Panc1 (cell line): Measurements from ENCODE around the gene PIK3R6. TPM values are rescaled to one million over a fixed set of nuclear protein-coding genes. Genes with fewer than 3 reads are reported as not detected.

ENCODE experiments used
- ATAC-seq: fragments of 200-7000 bp; cut with Tn5 transposase; 2 replicates; pipeline ENCODE4 v1.9.1; 2020; ENCODE audit warnings: mild to moderate bottlenecking, moderate library complexity
- BruUV-seq: library from RNA; stranded (reverse); fragments of 400-500 nt; replicated peaks from 2 replicates; lab custom pipeline; 2021; lab: Mats Ljungman, UMichigan
- CTCF ChIA-PET: fragments of 300-600 bp; sonication (Branson Sonifier 250); formaldehyde crosslinking; loops from one replicate; lab custom pipeline; 2022; ENCODE audit warnings: antibody characterized with exemption; lab: Charles Lee
- POLR2A ChIA-PET: fragments of 300-600 bp; sonication (Branson Sonifier 250); formaldehyde crosslinking; loops from one replicate; lab custom pipeline; 2022; ENCODE audit warnings: antibody characterized with exemption; lab: Charles Lee
- DNase-seq: peaks from one replicate; pipeline ENCODE4 v3.0.0-alpha.2; 2010; ENCODE audit warnings: low read depth, low spot score
- H3K27ac ChIP-seq: 2 replicates; pipeline ENCODE4 v1.5.1; 2011; ENCODE audit warnings: mild to moderate bottlenecking, low read length, inconsistent platforms
- H3K27me3 ChIP-seq: fragments of 200-500 bp; sonication (Bioruptor generic); 2 replicates; pipeline ENCODE4 v1.6.0; 2014; ENCODE audit warnings: low read length, inconsistent platforms; ENCODE audit not compliant: control insufficient read depth, insufficient read depth
- H3K36me3 ChIP-seq: fragments of 200-500 bp; sonication (Bioruptor generic); 2 replicates; pipeline ENCODE4 v1.5.1; 2014; ENCODE audit warnings: inconsistent platforms, mild to moderate bottlenecking, low read length, moderate library complexity; ENCODE audit not compliant: control insufficient read depth, insufficient read depth
- H3K4me1 ChIP-seq: 2 replicates; pipeline ENCODE4 v1.5.1; 2011; ENCODE audit warnings: inconsistent platforms, mild to moderate bottlenecking, low read length, moderate library complexity; ENCODE audit not compliant: control insufficient read depth, insufficient read depth
- H3K4me3 ChIP-seq, 2 experiments: 2 replicates each; pipeline ENCODE4 v1.5.1; 2011 to 2012; ENCODE audit warnings: low read depth in 2 of 2, low read length in 2 of 2, mild to moderate bottlenecking in 2 of 2, inconsistent platforms in 1 of 2, moderate library complexity in 1 of 2
- H3K9me3 ChIP-seq: fragments of 200-500 bp; sonication (Bioruptor generic); 2 replicates; pipeline ENCODE4 v1.5.1; 2014; ENCODE audit warnings: low read depth, mild to moderate bottlenecking, inconsistent platforms, low read length, moderate library complexity; ENCODE audit not compliant: control insufficient read depth, insufficient read depth
- POLR2AphosphoS5 ChIP-seq: IDR thresholded peaks from 2 replicates; pipeline ENCODE4 v1.6.1; 2012; ENCODE audit warnings: mild to moderate bottlenecking, low read depth, low read length, moderate library complexity
- SIN3A ChIP-seq: IDR thresholded peaks from 2 replicates; pipeline ENCODE4 v1.6.1; 2012; ENCODE audit warnings: low read depth, mild to moderate bottlenecking, low read length, moderate library complexity, borderline replicate concordance; ENCODE audit not compliant: insufficient read depth
- TCF7L2 ChIP-seq: IDR thresholded peaks from 2 replicates; pipeline ENCODE4 v1.6.1; 2011; ENCODE audit warnings: mild to moderate bottlenecking, low read depth, low read length, inconsistent platforms
- in situ Hi-C: cut with HindIII; loops from 2 replicates; pipeline ENCODE4 v1.10.0; 2016; ENCODE audit warnings: low sequenced_read_pairs, low pct_unique_long_range_greater_than_20kb
- intact Hi-C: fragments of 100-400 bp; cut with micrococcal nuclease; formaldehyde crosslinking; loops from one replicate; pipeline ENCODE4 v1.10.0; 2022; ENCODE audit not compliant: unreplicated experiment
- total RNA-seq: library from RNA; stranded (reverse); gene quantifications from one replicate; pipeline ENCODE4 v1.2.1, GENCODE V29; 2021; ENCODE audit not compliant: unreplicated experiment
- TF ChIP-seq, protein P1 (sequence below): fragments of 450-650 bp; IDR thresholded peaks from 2 replicates; pipeline ENCODE4 v1.5.1; 2017; ENCODE audit warnings: mild to moderate bottlenecking
- TF ChIP-seq, protein P2 (sequence below), 2 experiments: IDR thresholded peaks; 2 replicates each; pipeline ENCODE4 v1.6.1; 2011 to 2012; ENCODE audit warnings: low read depth in 2 of 2, control low read depth in 1 of 2, low read length in 1 of 2, mild to moderate bottlenecking in 1 of 2, moderate library complexity in 1 of 2; ENCODE audit not compliant: insufficient read depth in 1 of 2

The PIK3R6 gene
- total RNA-seq, 1 experiment from 2014 or later: not detected

DNA sequence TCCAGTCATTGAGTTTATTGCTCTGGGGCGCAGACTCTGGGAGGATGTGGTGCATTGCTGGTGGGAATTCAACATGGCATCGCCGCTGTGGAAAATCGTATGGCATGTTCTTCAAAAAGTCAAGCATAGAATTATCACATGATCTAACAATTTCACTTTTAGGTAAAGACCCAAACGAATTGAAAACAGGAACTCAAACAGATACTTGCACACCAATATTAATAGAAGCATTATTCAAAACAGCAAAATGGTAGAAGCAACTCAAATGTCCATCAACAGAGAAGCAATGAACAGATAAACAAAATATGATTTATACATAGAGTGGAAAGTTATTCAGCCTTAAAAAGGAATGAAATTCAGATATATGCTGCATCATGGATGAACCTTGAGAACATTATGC lies 15.9 kb downstream of the PIK3R6 start:
- H3K27ac ChIP-seq: no peak overlapping the region
- intact Hi-C loops: no loop called here
- H3K9me3 ChIP-seq: no peaks in the 10 kb centered on the region
- BruUV-seq: no TSS peak
- TF ChIP-seq, protein P1, sequence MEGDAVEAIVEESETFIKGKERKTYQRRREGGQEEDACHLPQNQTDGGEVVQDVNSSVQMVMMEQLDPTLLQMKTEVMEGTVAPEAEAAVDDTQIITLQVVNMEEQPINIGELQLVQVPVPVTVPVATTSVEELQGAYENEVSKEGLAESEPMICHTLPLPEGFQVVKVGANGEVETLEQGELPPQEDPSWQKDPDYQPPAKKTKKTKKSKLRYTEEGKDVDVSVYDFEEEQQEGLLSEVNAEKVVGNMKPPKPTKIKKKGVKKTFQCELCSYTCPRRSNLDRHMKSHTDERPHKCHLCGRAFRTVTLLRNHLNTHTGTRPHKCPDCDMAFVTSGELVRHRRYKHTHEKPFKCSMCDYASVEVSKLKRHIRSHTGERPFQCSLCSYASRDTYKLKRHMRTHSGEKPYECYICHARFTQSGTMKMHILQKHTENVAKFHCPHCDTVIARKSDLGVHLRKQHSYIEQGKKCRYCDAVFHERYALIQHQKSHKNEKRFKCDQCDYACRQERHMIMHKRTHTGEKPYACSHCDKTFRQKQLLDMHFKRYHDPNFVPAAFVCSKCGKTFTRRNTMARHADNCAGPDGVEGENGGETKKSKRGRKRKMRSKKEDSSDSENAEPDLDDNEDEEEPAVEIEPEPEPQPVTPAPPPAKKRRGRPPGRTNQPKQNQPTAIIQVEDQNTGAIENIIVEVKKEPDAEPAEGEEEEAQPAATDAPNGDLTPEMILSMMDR: no peak
- no peak for TF ChIP-seq TCF7L2
- TF ChIP-seq, protein P2, sequence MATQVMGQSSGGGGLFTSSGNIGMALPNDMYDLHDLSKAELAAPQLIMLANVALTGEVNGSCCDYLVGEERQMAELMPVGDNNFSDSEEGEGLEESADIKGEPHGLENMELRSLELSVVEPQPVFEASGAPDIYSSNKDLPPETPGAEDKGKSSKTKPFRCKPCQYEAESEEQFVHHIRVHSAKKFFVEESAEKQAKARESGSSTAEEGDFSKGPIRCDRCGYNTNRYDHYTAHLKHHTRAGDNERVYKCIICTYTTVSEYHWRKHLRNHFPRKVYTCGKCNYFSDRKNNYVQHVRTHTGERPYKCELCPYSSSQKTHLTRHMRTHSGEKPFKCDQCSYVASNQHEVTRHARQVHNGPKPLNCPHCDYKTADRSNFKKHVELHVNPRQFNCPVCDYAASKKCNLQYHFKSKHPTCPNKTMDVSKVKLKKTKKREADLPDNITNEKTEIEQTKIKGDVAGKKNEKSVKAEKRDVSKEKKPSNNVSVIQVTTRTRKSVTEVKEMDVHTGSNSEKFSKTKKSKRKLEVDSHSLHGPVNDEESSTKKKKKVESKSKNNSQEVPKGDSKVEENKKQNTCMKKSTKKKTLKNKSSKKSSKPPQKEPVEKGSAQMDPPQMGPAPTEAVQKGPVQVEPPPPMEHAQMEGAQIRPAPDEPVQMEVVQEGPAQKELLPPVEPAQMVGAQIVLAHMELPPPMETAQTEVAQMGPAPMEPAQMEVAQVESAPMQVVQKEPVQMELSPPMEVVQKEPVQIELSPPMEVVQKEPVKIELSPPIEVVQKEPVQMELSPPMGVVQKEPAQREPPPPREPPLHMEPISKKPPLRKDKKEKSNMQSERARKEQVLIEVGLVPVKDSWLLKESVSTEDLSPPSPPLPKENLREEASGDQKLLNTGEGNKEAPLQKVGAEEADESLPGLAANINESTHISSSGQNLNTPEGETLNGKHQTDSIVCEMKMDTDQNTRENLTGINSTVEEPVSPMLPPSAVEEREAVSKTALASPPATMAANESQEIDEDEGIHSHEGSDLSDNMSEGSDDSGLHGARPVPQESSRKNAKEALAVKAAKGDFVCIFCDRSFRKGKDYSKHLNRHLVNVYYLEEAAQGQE (IDR thresholded peaks at IDR 0.05; ENCODE audit: insufficient read depth in 1 of 2, low read depth in 2 of 2, low read length in 1 of 2): no peak
- no peak for TF ChIP-seq SIN3A
- TF ChIP-seq POLR2AphosphoS5: no peak
- no peaks in the 10 kb centered on the region for H3K36me3 ChIP-seq
- H3K4me1 ChIP-seq: no peaks in the 10 kb centered on the region
- in situ Hi-C loops: no loop called here
- ChIA-PET CTCF (no interaction called here), POLR2A (no interaction called here)
- no peak for ATAC-seq
- DNase-seq: no peak
- H3K27me3 ChIP-seq: no peaks in the 10 kb centered on the region; the same call in 1 of the 2 replicates
- no peak overlapping the region for H3K4me3 ChIP-seq

DNA sequence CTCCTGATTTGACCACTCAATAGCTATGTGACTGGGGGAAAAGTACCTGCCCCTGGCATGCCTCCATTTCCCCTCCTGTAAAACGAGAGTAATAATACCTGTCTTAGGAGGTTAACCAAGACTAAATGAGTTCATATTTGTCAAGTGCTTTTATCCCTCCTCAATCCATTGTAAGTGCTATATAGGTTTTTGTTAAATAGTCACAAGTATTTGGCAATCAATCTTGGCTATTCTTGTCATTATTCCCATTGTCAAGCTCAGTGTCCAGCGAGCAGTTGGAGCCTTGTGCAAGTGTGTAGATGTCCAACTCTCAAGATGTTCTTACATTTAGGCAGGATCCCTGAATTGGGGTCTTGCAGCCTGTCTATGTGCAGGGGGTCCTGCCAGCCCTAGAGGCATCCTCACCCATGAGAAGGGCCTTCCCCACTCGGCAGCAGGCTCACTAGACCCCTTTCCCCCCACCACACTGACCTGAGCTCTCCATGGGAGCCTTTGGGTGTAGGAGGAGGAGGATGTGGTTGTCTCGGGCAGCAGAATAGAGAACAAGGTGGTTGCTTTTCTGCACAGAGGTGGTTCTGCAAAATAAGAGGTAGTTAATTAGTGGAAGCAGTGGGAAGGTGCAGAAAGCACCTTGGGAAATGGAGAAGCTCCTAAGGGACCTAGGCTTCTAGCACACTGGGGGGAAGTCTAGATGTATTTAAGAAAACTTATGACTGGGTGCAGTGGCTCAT lies 18.0 kb downstream of the PIK3R6 start:
- intact Hi-C loops: no loop called here
- no peaks in the 10 kb centered on the region for H3K36me3 ChIP-seq
- DNase-seq: no peak
- in situ Hi-C loops: no loop called here
- no peak for ATAC-seq
- POLR2A ChIA-PET: no interaction called here
- no peaks in the 10 kb centered on the region; the same call in 1 of the 2 replicates for H3K27me3 ChIP-seq
- CTCF ChIA-PET: no interaction called here
- no peak overlapping the region for H3K27ac ChIP-seq
- H3K4me1 ChIP-seq: no peaks in the 10 kb centered on the region
- BruUV-seq: no TSS peak
- H3K4me3 ChIP-seq: no peak overlapping the region
- TF ChIP-seq, protein P2 (IDR thresholded peaks at IDR 0.05; ENCODE audit: insufficient read depth in 1 of 2, low read depth in 2 of 2, low read length in 1 of 2): no peak
- no peak for TF ChIP-seq SIN3A
- TF ChIP-seq, protein P1: no peak
- TF ChIP-seq TCF7L2: no peak
- no peak for TF ChIP-seq POLR2AphosphoS5
- no peaks in the 10 kb centered on the region for H3K9me3 ChIP-seq
